Measurements from ENCODE around the gene KIF23.

KIF23 gene

DNA sequence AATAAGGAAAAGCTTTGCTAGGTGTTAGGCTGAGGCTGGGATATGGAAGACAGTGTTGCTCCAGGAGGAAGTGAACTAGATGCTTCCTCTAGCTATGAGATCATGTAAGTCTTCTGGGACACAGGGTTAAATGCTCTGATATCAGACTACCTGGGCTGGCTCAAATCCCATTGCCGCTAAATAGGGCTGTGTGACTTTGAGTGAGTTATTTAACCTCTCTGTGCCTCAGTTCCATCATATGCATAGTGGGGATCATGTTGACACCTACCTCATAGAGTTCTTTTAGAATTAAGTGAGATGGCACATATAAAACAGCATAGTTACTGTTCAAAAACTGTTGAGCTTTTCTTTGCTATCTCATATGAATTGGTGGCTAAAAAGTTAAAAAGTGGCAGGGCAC, 51.1 kb downstream of the KIF23 start:
- no peak for DNase-seq (ENCODE audit: low read depth)

DNA sequence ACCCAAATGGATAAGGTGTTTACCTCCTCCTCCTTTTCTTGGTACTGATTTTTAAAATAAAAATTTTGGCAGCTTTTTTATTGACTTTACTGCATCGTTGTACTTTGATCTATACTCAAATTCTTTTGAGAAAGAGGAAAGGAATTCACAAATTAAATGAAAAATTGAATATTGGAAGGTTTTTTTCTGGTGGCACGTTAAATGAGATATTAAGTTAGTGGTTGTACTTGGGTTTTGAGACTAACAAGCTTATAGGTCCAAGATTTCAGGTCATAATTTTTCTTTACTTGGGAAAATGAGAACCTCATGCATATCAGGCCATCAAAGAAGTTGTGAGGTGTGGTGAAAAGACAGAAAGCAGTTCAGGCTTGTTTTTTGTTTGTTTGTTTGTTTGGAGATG, 52.6 kb downstream of the KIF23 start:
- no peak for DNase-seq (ENCODE audit: low read depth)

DNA sequence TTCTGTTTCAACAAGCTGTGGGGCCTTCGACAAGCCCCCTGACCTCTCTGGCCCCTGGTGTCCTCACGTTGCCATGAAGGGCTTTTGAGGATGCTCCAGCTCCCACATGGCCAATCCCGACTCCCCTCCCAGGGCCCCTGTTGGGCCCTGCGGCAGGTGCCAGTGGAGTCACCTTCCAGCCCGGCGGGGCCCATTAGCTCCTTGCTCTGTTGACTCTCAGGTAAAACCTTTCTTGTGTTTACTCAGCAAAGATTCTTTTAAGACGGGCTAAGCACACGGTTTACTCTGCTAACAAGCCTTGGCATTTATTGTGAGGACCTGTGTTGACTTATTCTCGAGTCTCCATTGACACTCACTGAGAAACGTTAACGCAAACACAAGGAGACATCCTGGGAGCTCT, 53.5 kb downstream of the KIF23 start:
- no peak for DNase-seq (ENCODE audit: low read depth)

DNA sequence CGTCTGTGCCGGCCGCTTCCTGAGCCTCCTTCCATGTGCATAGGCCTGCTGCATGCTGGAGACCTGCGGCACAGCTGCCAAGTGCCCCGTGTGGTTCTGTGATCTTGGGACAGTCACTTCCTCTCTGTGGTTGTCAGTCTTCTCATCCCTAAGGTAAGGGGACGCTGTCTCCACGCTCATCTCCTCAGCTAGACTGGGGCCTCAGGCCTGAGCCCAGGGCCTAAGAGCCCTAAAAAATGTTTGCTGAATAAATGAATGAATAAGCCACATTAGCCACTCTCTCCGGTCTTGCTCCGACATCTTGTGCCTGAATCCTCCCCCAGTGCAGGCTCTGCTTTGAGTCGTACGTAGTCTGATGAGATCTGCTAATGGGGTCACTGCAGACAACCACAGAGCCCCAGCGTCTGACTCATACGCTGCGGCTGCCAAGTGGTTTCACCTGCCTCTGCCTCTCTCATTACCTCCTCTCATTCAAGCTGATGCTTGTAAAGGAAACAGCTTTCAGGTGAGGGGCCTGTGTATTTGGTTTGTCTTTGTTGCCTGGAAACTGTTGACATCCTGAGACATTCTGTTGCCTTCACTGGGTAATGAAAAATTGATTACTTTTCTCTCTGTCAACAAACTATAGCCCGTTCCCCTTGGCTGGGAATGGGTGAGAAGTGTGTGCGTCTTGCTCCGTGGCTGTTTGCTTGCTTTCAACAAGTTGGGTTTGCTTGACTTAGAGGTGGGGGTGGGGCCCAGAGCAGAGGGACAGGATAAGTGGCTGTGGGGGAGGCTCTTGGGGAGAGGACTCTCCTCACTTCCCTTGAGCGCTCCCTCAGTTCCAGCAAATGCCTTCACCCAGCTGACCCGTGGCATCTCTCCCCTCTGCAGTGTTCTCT, 54.3 kb downstream of the KIF23 start:
- peak; percentile 55 for DNase-seq (ENCODE audit: low read depth)

DNA sequence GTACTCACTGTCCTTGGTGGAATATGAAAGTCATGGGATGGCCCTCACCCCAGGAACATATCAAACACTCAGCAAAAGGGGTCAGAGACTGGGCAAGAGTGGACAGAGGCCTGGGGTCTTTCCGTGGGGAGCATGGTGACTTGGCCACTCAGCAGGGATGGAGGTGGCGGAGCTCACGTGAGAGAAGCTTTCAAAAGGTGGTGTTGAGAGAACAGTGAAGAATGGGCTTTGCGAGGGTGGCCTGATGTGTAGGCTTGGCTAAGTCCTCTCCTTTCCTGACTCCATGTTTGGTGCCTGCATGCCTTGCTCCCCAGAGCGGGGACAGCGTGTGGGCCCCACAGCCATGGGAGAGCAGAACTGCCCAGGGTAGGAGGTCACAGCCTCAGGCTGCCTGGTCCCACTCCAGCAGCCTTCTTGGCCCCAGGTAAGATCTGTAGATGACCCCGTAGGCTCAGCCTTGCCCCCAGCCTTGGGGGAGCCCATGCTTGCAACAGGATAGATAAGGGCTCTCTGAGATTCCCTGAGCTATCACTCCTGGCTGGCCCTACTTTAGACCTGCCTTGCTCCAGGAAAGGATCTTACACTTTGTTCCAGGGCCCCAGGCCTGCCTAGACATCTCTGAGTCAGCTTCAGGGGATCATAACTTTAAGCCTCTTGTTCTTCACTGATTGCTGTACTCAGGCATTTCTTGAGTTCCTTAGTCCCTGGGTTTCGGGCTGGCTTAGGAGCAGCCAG, 55.5 kb downstream of the KIF23 start:
- DNase-seq (ENCODE audit: low read depth) = peak; percentile 46

DNA sequence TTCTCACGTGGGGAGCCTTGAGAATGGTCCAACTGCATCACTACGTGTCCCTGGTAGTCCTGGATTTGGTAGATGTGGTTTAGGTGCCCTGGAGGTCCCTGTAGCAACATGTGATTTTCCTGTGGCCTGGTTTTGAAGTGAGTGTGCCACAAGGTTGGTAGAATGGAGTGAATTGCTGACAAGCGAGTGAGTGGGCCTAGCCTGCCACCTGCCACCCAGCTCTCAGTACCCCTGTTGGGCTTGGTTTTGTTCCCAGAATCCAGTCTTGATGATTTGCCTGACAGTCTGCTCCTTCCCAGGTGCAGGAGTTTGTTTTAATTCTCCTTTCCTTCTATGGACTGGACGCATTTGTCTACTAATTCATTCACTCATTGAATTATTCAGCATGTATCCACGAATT, 57.9 kb downstream of the KIF23 start:
- DNase-seq (ENCODE audit: low read depth) = no peak

DNA sequence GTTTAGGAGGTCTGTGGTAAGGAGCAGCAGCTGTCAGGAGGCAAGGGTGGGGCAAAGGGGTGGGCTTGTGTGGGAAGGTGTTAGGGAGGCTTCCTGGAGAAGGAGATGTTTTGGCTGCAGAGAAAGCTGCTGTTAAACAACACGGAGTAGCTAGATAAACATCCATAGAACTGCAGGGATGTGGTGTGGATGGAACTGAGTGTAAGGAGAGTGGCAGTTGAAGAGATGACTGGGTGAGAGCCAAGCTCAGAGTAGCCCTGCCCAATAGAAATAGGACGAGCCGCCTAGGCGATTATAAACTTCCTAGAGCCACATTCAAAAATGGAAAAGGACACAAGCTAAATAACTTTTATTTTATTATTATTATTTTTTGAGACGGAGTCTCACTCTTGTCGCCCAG, 58.4 kb downstream of the KIF23 start:
- no peak for DNase-seq (ENCODE audit: low read depth)

DNA sequence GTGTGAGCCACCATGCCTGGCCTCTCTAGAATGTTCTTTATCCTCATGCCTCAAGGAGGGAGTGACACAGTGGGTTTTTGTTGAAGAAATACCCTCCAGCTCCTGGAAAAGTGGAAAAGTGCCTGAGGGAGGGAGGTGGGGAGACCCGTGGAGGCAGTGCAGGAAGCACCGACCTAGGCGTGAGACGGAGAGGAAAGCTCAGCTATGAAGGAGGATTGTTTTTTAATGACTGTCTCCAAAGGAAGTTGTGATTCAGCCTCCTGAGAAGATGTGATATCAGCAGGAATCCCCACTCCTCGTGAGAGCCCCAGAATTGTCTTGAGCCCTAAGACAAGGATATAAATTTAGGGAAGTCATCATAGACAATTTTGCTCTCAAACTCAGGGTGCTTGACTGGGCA, 60.1 kb downstream of the KIF23 start:
- DNase-seq (ENCODE audit: low read depth) = peak; percentile 84

DNA sequence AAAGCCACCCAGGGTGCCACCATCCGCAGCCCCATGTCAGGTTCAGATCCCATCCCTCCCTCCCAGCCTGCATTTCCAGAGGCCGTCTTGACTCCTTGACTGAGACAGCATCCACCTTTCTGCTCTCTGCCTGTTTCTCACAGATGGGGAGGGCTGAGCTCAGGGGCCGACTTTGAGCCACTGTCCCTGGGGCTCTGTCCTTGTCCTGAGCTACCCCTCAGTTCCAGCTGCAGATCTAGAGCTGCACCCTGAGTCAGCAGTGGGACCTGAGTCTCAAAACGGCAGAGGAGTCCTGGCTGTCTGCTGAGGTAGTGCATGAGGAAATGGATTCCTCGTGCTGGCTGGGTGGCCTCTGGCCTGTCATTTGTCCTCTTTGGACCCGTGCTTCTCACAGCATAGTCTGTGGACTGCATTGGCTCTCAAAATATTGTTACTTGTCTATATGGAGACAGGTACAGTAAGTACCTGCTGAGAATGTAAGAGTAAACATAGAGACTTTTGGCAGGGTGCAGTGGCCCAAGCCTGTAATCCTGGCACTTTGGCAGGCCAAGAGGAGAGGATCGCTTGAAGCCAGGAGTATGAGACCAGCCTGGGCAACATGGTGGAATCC, 60.8 kb downstream of the KIF23 start:
- peak; percentile 40 for DNase-seq (ENCODE audit: low read depth)

DNA sequence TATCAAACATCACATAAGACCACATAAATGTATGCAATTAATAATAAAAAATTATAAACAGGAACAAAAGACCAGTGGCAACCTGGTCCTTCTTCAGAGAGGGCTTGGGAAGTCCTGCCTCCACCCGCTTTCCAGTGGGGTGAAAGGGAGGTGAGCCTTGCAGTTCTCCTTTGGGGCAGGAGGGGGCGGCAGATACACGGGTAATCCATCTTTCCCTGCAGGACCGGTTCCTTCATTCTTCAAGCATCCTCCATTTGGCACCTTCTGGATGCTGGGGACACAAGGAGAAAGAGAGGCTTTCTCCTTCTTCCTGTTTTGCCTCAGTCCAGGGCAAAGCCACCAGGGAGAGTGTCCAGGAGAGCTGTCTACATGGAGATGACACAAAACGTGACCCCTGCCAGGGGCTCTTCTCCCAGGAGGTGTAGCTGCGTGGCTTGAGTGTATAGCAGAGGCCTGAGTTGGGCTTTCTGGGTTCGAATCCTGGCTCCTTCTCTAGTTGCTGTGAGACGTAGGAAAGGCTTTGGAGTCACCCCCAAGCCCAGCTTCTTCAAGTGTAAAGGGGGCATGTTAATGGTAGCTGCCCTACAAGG, 61.7 kb downstream of the KIF23 start:
- DNase-seq (ENCODE audit: low read depth) = peak; percentile 79

DNA sequence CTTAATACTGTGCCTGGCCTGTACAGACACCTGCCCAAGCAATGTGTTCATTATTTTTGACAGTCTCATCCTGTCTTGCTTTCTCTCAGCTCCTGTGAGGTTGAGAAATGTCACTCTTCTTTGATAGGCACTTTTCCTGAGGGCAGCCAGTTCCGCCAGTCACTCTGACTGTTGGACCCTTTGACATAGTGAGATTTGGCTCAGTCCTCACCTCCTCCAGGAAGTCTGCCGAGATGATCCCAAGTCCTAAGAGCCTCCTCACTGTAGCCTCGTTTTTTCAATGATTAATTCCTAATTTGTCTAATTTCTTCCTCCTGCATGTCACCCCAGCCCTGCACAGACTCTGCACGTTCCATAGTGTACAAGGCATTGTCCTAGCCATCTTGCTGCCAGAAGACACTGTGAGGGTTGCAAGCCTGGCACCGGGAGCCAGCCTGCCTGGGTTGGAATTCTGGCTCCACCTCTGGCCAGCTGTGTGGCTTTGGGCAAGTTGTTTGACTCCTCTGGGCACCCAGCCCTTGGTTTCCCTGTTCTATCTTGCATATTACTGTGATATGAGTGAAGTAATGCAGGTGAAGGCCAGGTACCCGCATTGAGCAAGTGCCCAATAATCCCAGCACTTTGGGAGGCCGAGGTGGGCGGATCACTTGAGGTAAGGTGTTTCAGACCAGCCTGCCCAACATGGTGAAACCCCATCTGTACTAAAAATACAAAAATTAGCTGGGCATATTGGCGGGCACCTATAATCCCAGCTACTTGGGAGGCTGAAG, 62.7 kb downstream of the KIF23 start:
- no peak for DNase-seq (ENCODE audit: low read depth)

DNA sequence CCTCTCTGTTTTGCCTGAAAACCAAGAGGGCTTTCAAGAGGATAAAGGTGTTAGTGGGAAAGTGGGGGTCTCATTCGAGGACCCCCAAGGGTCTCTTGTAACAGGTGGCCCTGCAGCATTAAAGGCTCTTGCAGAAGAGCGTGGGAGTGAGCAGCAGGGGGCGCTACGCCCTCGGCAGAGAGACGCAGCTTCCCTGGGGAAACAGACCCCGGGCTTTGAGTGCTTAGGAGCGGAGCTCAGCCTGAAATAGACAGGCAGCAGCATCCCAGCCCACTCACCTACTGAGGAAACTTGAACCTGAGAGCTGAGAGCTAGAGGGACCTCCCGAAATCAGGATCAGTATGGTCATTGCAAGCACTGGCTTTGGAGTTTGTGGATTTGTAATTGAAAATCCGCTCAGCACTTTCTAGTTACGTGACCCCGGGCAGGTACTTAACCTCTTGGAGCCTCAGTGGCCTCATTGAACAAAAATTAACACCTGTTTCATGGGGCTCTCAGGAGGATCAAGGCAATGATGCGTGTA, 64.2 kb downstream of the KIF23 start:
- peak; percentile 39 for DNase-seq (ENCODE audit: low read depth)

DNA sequence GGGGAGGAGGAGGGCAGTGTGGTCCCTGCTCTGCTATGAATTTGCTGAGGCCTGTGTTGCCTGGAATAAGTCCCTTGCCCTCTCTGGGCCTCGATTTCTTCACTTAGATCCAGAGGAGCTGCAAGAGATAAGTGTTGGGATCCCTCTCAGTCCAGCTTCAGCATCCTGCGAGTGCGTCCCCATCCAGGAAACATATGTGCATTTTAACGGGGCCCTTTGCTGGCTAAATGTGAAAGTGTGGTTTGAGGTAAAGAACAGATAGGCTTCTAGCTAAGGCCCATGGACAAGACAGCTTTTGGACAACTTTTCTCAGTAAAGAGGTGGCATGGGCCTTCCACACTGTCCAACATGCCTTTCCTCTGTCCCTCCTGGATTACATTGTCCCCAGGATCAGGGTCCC, 64.9 kb downstream of the KIF23 start:
- no peak for DNase-seq (ENCODE audit: low read depth)

DNA sequence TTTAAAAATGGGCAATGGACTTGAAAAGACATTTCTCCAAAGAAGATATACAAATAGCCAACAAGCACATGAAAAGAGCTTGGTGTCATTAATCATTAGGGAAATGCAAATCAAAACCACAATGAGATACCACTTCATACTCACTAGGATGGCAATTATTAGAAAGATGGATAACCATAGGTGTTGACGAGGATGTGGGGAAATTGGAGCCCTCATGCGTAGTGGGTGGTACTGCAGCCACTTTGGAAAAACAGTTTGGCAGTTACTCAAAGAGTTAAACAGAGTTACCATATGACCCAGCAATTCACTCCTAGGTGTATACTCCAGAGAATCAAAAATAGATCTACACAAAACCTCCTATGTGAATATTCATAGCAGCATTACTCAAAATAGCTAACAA, 65.8 kb downstream of the KIF23 start:
- DNase-seq (ENCODE audit: low read depth) = no peak

DNA sequence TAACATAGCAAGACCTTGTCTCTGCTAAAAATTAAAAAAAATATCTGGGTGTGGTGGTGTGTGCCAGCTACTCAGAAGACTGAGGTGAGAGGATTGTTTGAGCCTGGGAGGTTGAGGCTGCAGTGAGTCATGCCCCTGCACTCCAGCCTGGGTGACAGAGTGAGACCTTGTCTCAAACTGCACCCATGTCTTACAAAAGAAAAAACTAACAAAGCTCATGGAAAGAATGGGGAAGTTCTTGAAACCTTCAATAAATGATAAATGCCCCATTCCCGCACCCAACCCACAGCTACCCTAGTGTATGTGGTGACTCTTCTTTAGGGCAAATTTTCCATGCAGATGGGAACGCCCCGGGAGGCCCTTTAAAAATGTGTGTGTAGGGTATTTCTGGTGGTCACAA, 66.8 kb downstream of the KIF23 start:
- no peak for DNase-seq (ENCODE audit: low read depth)

DNA sequence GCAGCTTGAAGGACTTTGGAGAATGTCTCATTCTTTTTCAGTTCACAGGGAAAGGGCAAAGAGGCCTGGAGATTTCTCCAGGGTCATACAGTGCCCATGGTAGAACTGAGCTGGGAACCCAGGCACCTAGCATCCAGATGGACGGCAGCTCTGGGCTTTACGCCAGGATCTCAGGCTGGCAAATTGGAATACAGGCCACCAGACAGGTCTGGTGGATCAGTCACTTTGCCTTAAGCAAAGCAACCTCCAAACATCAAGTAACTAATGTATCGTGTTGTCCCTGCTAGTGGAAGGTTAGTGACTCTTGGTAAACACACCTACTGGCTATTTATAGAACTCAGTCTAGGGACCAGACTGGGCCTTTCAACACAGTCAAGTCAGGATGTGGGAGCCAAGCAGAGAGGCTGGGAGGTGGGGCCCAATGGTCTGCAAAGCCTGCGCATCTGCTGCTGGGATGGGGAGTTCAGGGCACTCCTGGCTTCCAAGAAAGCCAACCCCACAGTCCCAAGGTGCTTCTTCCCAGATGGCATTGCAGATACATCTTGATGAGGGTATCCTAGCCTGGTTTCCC, 68.6 kb downstream of the KIF23 start:
- no peak for DNase-seq (ENCODE audit: low read depth)

DNA sequence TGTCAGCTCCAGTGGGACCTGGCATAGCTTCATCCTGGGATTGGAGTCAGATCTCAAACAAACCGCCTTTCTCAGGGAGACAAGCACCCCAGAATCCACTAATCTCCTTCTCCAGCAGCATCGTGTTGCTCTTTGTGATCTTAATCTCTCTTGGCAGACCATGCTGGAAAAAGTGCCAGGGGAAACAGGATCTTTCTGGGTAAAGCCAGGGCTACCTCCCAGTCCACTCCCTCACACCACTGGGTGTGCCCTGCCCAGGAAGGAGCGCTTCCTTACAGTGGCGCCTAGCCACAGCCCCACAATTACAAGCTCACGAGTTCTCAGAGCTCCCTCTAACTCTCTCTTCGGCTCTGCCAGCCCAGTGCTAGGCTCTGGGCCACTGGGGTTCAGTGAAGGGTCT, 70.7 kb downstream of the KIF23 start:
- DNase-seq (ENCODE audit: low read depth) = no peak

DNA sequence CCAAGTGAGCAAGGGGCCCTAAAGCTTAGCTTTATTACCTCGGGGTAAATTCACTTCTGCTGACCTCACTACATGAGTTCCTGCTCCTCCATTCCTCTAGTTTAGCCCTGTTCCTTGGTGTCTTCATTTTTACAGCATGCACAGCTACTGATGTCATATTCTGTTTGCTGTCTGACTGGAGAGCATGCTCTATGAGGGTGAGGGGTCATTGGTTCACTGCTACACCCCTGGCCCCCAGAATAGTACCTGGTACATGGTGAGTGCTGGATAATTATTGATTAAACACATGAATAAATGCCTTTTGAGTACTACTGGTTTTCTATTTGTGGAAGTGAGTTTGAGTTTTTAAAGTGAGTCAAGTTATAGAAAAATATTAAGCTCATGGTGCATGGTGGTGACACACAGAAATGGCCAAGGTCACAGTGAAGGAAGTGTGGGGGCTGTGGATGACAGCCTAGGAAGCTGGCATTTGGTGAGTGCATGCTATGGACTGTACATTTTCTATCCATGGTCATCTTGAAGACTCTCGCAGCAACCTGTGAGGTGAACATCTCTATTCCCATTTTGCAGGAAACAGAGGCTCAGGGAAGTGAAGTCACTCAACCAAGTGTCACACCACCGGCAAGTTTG, 72.4 kb downstream of the KIF23 start:
- peak; percentile 8 for DNase-seq (ENCODE audit: low read depth)

DNA sequence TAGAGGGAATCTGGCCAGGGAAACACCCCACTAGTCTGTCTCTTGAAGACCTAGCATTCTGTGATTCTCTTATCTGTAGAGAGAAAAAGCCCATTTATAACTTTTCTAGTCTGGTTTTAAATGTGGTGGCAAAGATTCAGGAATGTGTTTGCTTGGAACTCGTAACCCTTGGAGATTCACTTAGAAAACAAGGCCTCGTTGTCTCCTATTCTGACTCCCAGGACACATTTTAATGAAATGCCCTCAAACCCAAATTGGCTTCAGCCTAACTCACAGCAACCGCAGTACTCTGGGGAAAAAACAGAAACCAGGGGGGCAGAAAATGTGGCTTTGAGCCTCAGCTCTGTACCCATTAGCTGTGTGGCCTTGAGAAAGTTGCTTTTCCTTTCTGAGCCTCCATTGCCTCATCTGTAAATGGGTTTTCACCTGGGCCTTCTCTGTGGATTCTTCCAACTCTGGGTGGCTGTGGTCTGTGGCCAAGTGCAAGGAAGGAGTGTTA, 75.0 kb downstream of the KIF23 start:
- DNase-seq (ENCODE audit: low read depth) = peak; percentile 33

DNA sequence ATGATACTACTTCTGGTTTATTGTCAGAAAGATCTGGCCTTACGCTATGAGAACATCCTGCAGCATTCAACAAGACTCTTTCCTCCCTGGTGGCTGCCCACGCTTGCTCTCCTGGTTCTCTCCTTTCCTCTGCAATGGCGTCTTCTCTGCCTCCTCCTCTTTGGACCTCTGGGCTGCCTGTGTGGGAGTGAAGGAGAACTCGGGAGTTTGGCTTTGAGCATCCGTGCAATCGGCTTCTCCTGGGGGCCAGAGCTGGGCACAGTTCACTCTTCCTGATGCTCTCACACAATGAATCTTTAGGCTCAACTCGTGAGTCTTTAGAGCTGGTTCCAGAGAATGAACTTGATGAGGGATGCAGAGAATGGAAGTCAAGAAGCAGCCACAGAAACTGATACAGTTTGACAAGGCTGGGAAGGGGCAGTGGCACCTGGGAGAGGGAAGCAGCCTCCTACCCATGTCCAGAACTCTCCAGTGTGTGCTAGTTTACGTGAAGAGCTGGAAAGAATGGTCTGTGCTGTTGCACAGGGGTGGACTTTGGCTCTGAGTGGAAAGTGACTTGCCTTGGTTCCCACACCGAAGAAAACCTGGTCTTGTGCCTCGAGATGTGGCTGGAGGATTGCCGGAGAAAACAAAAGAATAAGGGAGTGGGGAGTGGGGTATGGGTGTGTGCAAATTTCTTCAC, 76.3 kb downstream of the KIF23 start:
- DNase-seq (ENCODE audit: low read depth) = no peak

Measured in EH (cell line).